PFSK-1 (cell line): ENCODE measurements around the gene DHX35.

Experiments
- FOXP2 ChIP-seq: optimal IDR thresholded peaks from 2 replicates; pipeline ENCODE3; 2011; ENCODE audit warnings: borderline replicate concordance, control low read depth, inconsistent platforms; ENCODE audit not compliant: insufficient read depth; ENCODE audit errors: extremely low read length, extremely low read depth
- POLR2AphosphoS5 ChIP-seq: IDR thresholded peaks from 2 replicates; pipeline ENCODE4 v1.6.1; 2012; ENCODE audit warnings: low read depth, mild to moderate bottlenecking, control low read depth, low read length, moderate library complexity
- SIN3A ChIP-seq: IDR thresholded peaks from 2 replicates; pipeline ENCODE4 v1.6.1; 2012; ENCODE audit warnings: mild to moderate bottlenecking, low read length, moderate library complexity, borderline replicate concordance; ENCODE audit not compliant: insufficient read depth
- TAF1 ChIP-seq: IDR thresholded peaks from 2 replicates; pipeline ENCODE4 v1.6.1; 2012; ENCODE audit warnings: low read length, control low read depth, borderline replicate concordance; ENCODE audit not compliant: insufficient read depth
- TF ChIP-seq, protein P1 (sequence below), 2 experiments: IDR thresholded peaks; 2 replicates each; pipeline versions ENCODE4 v1.6.1 to v1.8.0; 2011 to 2012; ENCODE audit warnings: low read depth in 2 of 2, low read length in 2 of 2, control low read depth in 1 of 2, inconsistent platforms in 1 of 2, mild to moderate bottlenecking in 1 of 2, moderate library complexity in 1 of 2; ENCODE audit not compliant: insufficient read depth in 1 of 2

DHX35 gene

DNA sequence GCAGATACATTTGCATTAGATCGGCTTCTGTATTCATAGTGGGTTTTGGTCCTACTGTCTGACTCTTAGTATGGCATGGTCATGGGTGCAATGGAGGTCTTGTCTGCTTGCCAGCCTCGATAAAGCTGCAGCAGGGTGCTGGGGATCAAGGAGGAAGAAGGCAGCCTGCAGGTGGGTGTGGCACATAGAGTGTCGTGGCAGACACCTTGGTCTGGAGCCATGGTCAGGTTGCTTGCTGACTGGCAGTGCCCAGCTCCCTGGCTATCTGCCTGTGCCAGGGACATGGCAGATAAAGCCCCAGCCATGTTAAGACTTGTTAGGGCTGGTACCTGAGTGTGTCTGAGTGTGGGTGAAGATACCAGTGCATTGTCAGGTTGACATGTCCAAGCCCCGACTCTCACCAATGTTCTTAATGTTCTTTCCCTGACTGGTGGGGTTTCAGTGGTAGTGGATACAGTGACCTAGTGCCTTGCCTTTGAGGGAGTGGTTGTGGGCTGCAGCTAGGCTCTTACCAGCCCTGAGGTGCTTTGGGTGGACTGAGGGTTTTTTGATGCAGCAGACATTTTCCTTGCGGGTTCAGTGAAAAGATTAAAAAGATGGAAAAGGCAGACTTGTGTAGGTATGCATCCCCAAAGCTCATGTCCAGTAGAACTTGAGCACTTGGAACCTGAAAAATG is 34.1 kb upstream of the DHX35 start:
- no peak for TF ChIP-seq FOXP2
- no peak for TF ChIP-seq SIN3A
- TF ChIP-seq POLR2AphosphoS5 = no peak
- TF ChIP-seq TAF1 = no peak
- TF ChIP-seq, protein P1, sequence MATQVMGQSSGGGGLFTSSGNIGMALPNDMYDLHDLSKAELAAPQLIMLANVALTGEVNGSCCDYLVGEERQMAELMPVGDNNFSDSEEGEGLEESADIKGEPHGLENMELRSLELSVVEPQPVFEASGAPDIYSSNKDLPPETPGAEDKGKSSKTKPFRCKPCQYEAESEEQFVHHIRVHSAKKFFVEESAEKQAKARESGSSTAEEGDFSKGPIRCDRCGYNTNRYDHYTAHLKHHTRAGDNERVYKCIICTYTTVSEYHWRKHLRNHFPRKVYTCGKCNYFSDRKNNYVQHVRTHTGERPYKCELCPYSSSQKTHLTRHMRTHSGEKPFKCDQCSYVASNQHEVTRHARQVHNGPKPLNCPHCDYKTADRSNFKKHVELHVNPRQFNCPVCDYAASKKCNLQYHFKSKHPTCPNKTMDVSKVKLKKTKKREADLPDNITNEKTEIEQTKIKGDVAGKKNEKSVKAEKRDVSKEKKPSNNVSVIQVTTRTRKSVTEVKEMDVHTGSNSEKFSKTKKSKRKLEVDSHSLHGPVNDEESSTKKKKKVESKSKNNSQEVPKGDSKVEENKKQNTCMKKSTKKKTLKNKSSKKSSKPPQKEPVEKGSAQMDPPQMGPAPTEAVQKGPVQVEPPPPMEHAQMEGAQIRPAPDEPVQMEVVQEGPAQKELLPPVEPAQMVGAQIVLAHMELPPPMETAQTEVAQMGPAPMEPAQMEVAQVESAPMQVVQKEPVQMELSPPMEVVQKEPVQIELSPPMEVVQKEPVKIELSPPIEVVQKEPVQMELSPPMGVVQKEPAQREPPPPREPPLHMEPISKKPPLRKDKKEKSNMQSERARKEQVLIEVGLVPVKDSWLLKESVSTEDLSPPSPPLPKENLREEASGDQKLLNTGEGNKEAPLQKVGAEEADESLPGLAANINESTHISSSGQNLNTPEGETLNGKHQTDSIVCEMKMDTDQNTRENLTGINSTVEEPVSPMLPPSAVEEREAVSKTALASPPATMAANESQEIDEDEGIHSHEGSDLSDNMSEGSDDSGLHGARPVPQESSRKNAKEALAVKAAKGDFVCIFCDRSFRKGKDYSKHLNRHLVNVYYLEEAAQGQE (IDR thresholded peaks at IDR 0.05; ENCODE audit: insufficient read depth in 1 of 2, low read depth in 2 of 2, low read length in 2 of 2) = no peak

DNA sequence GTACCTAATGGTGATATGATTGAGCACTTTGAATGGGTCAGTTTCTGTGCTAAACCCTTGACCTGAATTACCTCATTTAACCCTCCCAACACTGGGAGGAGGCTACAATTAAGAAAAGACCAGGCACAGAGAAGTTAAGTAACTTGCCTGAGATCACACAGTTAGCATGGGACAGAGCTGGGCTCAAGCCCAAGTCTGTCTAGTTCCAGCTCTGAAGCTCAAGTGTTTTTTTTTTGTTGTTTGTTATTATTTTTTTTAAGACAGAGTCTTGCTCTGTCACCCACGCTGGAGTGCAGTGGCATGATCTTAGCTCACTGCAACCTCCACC is 31.9 kb upstream of the DHX35 start:
- TF ChIP-seq SIN3A = no peak
- TF ChIP-seq, protein P1 (IDR thresholded peaks at IDR 0.05; ENCODE audit: insufficient read depth in 1 of 2, low read depth in 2 of 2, low read length in 2 of 2) = no peak
- TF ChIP-seq TAF1 = no peak
- no peak for TF ChIP-seq POLR2AphosphoS5
- TF ChIP-seq FOXP2 = no peak

DNA sequence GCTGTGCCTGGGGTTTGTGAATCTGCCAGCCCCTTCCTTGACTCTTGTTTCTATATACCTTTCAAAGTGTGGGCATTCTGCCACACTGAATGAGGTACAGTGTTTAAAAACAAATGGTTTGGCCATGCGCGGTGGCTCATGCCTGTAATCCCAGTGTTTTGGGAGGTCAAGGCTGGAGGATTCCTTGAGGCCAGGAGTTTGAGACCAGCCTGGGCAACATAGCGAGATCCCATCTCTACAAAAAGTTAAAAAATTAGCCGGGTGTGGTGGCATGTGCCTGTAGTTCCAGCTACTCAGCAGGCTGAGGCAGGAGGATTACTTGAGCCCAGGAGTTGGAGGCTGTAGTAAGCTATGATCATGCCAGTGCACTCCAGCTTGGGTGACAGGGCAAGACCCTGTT is 30.2 kb upstream of the DHX35 start:
- TF ChIP-seq, protein P1 (IDR thresholded peaks at IDR 0.05; ENCODE audit: insufficient read depth in 1 of 2, low read depth in 2 of 2, low read length in 2 of 2) = no peak
- TF ChIP-seq SIN3A (no peak), FOXP2 (no peak), TAF1 (no peak), POLR2AphosphoS5 (no peak)

DNA sequence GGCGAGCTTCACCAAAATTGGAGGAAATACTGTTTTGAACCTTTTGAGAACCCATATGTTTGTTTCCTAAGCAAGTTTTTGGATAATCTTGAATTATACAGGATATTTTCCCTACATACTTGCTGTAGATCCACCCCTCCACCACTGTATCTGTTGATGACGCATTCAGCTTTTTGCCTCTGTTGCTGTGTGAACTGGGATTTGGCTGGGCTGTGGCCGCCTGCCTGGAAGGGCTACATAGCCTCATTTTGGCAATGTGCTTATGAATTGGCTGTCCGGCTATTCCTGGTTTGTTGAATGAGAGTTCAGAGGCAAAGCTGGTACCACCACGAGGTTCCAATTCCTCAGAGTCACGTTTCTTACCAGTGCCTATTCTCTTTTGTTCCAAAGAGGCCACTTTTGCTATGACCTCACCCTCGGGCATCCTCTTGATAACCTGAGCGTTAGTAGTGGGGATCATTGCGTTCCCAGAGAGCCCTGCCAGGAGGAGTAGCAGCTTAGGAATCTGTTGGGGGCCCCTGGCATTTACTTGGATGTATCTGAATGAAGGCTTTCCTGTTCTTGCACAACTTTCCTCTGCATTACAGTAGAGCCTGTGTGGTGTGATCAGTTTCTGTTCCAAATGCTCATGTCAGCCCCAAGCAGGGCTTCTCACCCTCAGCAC is 29.6 kb upstream of the DHX35 start:
- TF ChIP-seq, protein P1 (IDR thresholded peaks at IDR 0.05; ENCODE audit: insufficient read depth in 1 of 2, low read depth in 2 of 2, low read length in 2 of 2) = no peak
- no peak for TF ChIP-seq FOXP2
- no peak for TF ChIP-seq SIN3A
- no peak for TF ChIP-seq TAF1
